Bronchial smooth muscle cell (primary cell): Measurements from ENCODE around the gene CNOT2. TPM values are rescaled to one million over a fixed set of nuclear protein-coding genes. Genes with fewer than 3 reads are reported as not detected.

Experiments used
- total RNA-seq: library from RNA; depleted of rRNA; stranded (reverse); fragments of >200 nt; gene quantifications from 2 replicates; pipeline ENCODE4 v1.2.1, GENCODE V29; 2014

CNOT2 gene, protein sequence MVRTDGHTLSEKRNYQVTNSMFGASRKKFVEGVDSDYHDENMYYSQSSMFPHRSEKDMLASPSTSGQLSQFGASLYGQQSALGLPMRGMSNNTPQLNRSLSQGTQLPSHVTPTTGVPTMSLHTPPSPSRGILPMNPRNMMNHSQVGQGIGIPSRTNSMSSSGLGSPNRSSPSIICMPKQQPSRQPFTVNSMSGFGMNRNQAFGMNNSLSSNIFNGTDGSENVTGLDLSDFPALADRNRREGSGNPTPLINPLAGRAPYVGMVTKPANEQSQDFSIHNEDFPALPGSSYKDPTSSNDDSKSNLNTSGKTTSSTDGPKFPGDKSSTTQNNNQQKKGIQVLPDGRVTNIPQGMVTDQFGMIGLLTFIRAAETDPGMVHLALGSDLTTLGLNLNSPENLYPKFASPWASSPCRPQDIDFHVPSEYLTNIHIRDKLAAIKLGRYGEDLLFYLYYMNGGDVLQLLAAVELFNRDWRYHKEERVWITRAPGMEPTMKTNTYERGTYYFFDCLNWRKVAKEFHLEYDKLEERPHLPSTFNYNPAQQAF
- 92.0 and 175 TPM in 2 replicates for total RNA-seq

GRCh38 chr12:70242695-70243509, at the start of gene CNOT2:
TSS of gene CNOT2 (plus strand) at chr12:70243433. CDS start at chr12:70278227, 34,794 bp downstream.

DNA sequence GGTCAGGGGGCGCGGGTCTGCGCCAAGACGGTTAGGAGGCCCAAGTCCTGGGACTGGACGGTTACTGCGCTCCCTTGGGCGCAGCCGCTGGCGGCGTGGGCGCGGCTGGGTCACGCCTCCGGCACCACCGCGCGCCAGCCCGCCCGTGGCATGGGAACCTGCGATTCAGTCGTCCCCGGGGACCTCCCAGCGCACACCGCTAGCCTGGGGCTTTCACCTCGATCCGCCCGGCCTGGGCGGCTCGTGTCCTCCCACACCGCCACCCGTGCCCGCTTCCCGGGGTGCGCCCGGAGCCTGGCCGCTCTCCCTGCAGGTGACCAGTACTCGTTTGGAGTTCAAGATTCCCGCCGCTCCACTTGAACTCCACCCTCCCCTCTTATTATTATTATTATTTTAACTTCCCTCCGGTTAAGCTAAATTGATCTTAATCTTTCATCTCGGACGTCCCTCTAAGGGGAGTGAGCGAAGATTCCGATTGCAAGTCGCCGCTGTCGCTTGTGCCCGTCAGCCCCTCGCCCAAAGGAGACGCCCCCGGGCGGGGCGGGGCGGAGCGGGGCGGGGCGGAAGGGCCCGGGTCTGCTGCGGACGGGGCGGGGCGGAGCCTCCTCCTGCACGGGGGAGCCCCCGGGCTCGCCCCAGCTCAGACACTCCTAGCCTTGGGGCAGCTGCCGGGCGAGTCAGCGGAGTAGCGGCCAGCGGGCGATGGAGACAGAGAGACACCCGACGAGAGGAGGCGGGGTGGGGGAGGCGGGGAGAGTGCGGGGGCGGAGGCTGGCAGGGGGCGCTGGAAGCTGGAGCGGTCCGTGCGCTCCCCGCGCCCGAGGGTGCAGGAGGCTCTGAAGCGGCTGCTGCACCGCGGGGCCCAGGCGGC, 122.7 kb downstream of the CNOT2 start, which contains the start of gene KCNMB4:
KCNMB4 (plus strand) TSS at position 643 of the 871 bp plus-strand sequence. CDS start 445 bp downstream, outside the sequence.

Other genes starting within 250 kb of the CNOT2 start
- gene KCNMB4, start 122.9 kb downstream of the CNOT2 start, total RNA-seq, result 0.16 and 0.43 TPM in 2 replicates